DND-41 (cell line): ENCODE results near the gene GART.

ENCODE experiments used
- ATAC-seq: fragments of 200-7000 bp; cut with Tn5 transposase; 3 replicates; pipeline ENCODE4 v1.9.1; 2021; ENCODE audit warnings: low read depth; ENCODE audit not compliant: insufficient read depth
- DNase-seq: peaks from one replicate; pipeline ENCODE4 v3.0.0-alpha.2; 2020
- H2AFZ ChIP-seq: 2 replicates; pipeline ENCODE4 v1.6.0; 2012; ENCODE audit warnings: low read depth, low read length
- H3K27ac ChIP-seq: 2 replicates; pipeline ENCODE4 v1.5.1; 2012; ENCODE audit warnings: low read length, inconsistent platforms
- H3K27me3 ChIP-seq: fragments of 200-600 bp; sonication (generic); 2 replicates; pipeline ENCODE4 v1.6.0; 2012; ENCODE audit warnings: low read length, mild to moderate bottlenecking, inconsistent platforms; ENCODE audit not compliant: insufficient read depth, poor library complexity
- H3K36me3 ChIP-seq: 2 replicates; pipeline ENCODE4 v1.5.1; 2012; ENCODE audit warnings: low read length, inconsistent platforms; ENCODE audit not compliant: insufficient read depth
- H3K4me1 ChIP-seq: 2 replicates; pipeline ENCODE4 v1.5.1; 2012; ENCODE audit warnings: mild to moderate bottlenecking, low read length; ENCODE audit not compliant: insufficient read depth
- H3K4me2 ChIP-seq: 2 replicates; pipeline ENCODE4 v1.6.0; 2012; ENCODE audit warnings: mild to moderate bottlenecking, moderate library complexity, low read length, inconsistent platforms; ENCODE audit not compliant: insufficient read depth
- H3K4me3 ChIP-seq, 2 experiments: fragments of 200-600 bp in 1 of 2; shearing (Covaris generic) in 1 of 2; 2 replicates each; pipeline ENCODE4 v1.5.1; 2012 to 2016; ENCODE audit warnings: inconsistent platforms in 2 of 2, low read length in 2 of 2, mild to moderate bottlenecking in 2 of 2, low read depth in 1 of 2, moderate library complexity in 1 of 2
- H3K79me2 ChIP-seq: 2 replicates; pipeline ENCODE4 v1.6.0; 2012; ENCODE audit warnings: low read length, inconsistent platforms; ENCODE audit not compliant: insufficient read depth
- H3K9ac ChIP-seq: 2 replicates; pipeline ENCODE4 v1.6.0; 2012; ENCODE audit warnings: low read depth, mild to moderate bottlenecking, inconsistent platforms, low read length, moderate library complexity
- H3K9me3 ChIP-seq: 2 replicates; pipeline ENCODE4 v1.5.1; 2012; ENCODE audit warnings: low read length, moderate library complexity, mild to moderate bottlenecking, inconsistent platforms; ENCODE audit not compliant: insufficient read depth, severe bottlenecking
- H4K20me1 ChIP-seq: 2 replicates; pipeline ENCODE4 v1.6.0; 2012; ENCODE audit warnings: low read length; ENCODE audit not compliant: insufficient read depth
- EZH2 ChIP-seq: IDR thresholded peaks from 3 replicates; pipeline ENCODE4 v1.6.1; 2012; ENCODE audit warnings: borderline replicate concordance, low read depth, mild to moderate bottlenecking, moderate library complexity, low read length, inconsistent platforms; ENCODE audit not compliant: severe bottlenecking
- TF ChIP-seq, protein P1 (sequence below): IDR thresholded peaks from 2 replicates; pipeline ENCODE4 v1.5.1; 2012; ENCODE audit warnings: borderline replicate concordance, low read length, moderate library complexity, mild to moderate bottlenecking; ENCODE audit not compliant: poor library complexity, severe bottlenecking; ENCODE audit errors: extremely low read depth

GART gene

DNA sequence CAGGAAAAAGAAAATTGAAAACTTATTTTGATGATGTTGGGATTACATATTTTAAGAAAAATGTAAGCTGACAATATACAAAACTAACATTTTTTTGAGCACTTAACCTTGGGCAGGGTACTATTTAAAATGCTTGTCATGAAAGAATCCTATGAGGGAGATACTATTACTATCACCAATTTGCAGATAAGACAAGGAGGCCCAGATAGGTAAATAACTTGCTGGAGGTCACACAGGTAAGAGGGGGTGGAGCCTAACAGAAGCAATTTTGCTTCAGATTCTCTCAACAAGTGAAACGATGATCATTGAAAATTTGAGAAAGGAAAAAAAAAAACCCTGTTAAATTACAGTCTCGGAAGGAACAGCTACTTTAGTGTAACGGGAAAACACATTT lies 1.2 kb downstream of the GART start:
- Histone ChIP-seq H3K36me3 (peaks cover 43% of the 10 kb centered on the region), H3K27ac (peak overlapping the region; percentile 33; the same call in 1 of the 2 replicates)
- ATAC-seq = no peak

DNA sequence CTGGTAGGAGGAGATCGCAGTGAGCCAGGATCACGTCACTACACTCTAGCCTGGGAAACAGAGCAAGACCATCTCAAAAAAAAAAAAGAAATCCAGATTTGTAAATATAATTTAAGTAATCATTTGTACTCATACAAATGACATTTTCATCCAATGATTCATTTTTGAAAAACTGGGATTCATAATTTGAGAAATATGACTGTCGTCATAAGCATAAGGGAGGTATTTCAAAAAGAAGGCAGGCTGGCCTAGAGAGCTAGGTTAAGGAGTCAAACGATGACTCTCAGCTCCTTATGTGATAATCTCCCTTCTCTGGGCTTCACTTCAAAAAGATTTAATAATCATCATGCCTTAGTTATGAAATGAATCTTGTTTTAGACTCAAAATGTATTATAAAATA lies 2.3 kb downstream of the GART start:
- no peak for ATAC-seq
- peaks cover 51% of the 10 kb centered on the region for H3K36me3 ChIP-seq
- H3K9me3 ChIP-seq = no peaks in the 10 kb centered on the region
- H3K4me1 ChIP-seq = peaks cover 34% of the 10 kb centered on the region
- no peaks in the 10 kb centered on the region for H3K27me3 ChIP-seq
- H3K9ac ChIP-seq = no peak overlapping the region
- no peak overlapping the region for H3K4me3 ChIP-seq
- H2AFZ ChIP-seq = no peak overlapping the region
- H4K20me1 ChIP-seq = peaks cover 16% of the 10 kb centered on the region; the same call in 1 of the 2 replicates
- peak overlapping the region; percentile 87; the same call in 1 of the 2 replicates for H3K4me2 ChIP-seq
- no peak overlapping the region for H3K27ac ChIP-seq
- no peak for TF ChIP-seq EZH2
- TF ChIP-seq, protein P1, sequence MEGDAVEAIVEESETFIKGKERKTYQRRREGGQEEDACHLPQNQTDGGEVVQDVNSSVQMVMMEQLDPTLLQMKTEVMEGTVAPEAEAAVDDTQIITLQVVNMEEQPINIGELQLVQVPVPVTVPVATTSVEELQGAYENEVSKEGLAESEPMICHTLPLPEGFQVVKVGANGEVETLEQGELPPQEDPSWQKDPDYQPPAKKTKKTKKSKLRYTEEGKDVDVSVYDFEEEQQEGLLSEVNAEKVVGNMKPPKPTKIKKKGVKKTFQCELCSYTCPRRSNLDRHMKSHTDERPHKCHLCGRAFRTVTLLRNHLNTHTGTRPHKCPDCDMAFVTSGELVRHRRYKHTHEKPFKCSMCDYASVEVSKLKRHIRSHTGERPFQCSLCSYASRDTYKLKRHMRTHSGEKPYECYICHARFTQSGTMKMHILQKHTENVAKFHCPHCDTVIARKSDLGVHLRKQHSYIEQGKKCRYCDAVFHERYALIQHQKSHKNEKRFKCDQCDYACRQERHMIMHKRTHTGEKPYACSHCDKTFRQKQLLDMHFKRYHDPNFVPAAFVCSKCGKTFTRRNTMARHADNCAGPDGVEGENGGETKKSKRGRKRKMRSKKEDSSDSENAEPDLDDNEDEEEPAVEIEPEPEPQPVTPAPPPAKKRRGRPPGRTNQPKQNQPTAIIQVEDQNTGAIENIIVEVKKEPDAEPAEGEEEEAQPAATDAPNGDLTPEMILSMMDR = no peak
- DNase-seq = no peak
- peaks cover 89% of the 10 kb centered on the region for H3K79me2 ChIP-seq

More for the DNA sequence above, 1.2 kb downstream of the GART start:
- H3K79me2 ChIP-seq = peaks cover 91% of the 10 kb centered on the region
- peak overlapping the region; percentile 87 for H3K4me2 ChIP-seq
- H3K9me3 ChIP-seq = no peaks in the 10 kb centered on the region
- H3K9ac ChIP-seq = peak overlapping the region; percentile 94
- no peaks in the 10 kb centered on the region for H3K27me3 ChIP-seq
- TF ChIP-seq EZH2 = no peak
- TF ChIP-seq, protein P1 = no peak
- H3K4me3 ChIP-seq = peak overlapping the region; percentile 68 to 71; a peak in 3 of 4 replicates
- H4K20me1 ChIP-seq = peaks cover 25% of the 10 kb centered on the region; the same call in 1 of the 2 replicates
- H3K4me1 ChIP-seq = peaks cover 45% of the 10 kb centered on the region
- DNase-seq = no peak
- no peak overlapping the region for H2AFZ ChIP-seq

DNA sequence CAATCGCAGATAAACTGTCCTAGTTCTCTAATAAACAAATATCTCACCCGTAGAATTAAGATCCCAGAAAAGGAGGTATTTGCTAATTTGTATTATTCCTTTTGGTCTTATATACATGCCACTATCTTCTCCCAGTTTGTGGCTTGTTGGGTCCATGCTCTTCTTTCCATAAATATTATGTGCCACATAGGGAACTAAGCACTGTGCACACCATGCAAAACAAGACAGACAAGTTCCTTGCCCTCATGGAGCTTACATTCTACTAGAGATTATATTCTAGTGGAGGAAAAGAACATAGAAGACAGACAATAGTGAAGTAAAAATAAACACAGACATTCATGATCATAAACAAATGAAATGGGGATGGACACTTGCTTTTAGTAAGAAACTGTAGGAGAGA lies 4.7 kb downstream of the GART start:
- Histone ChIP-seq H3K79me2 (peaks cover 68% of the 10 kb centered on the region), H3K9me3 (no peaks in the 10 kb centered on the region), H3K4me1 (peaks cover 26% of the 10 kb centered on the region), H3K4me3 (no peak overlapping the region), H3K27me3 (no peaks in the 10 kb centered on the region), H3K27ac (no peak overlapping the region), H4K20me1 (no peaks in the 10 kb centered on the region), H3K4me2 (no peak overlapping the region), H3K9ac (no peak overlapping the region), H3K36me3 (peaks cover 72% of the 10 kb centered on the region), H2AFZ (no peak overlapping the region)
- no peak for TF ChIP-seq EZH2
- TF ChIP-seq, protein P1 = no peak
- ATAC-seq (no peak), DNase-seq (no peak)

GRCh38 chr21:33531007-33531406 lies 10.9 kb downstream of the GART start:
- Histone ChIP-seq H3K4me1 (no peaks in the 10 kb centered on the region), H3K27ac (no peak overlapping the region), H3K9me3 (no peaks in the 10 kb centered on the region), H4K20me1 (no peaks in the 10 kb centered on the region), H3K36me3 (peaks cover 96% of the 10 kb centered on the region), H3K9ac (no peak overlapping the region), H3K79me2 (peaks cover 9% of the 10 kb centered on the region; the same call in 1 of the 2 replicates), H3K27me3 (no peaks in the 10 kb centered on the region), H2AFZ (no peak overlapping the region), H3K4me3 (no peak overlapping the region), H3K4me2 (no peak overlapping the region)
- ATAC-seq = no peak
- TF ChIP-seq, protein P1 = no peak
- no peak for TF ChIP-seq EZH2
- DNase-seq = no peak
